GM12891 (cell line): ENCODE measurements around the gene NBEA.

Experiments
- PAX5 ChIP-seq: IDR thresholded peaks from 2 replicates; pipeline ENCODE4 v1.6.1; 2011; ENCODE audit warnings: low read length, moderate library complexity, mild to moderate bottlenecking; ENCODE audit not compliant: insufficient read depth, severe bottlenecking
- POLR2A ChIP-seq: IDR thresholded peaks from 2 replicates; pipeline ENCODE4 v1.6.1; 2011; ENCODE audit warnings: low read depth, low read length, control low read depth
- POLR2AphosphoS5 ChIP-seq: IDR thresholded peaks from 2 replicates; pipeline ENCODE4 v1.6.1; 2011; ENCODE audit warnings: low read depth, low read length, control low read depth
- POU2F2 ChIP-seq: IDR thresholded peaks from 2 replicates; pipeline ENCODE4 v1.6.1; 2011; ENCODE audit warnings: low read depth, mild to moderate bottlenecking, control low read depth, low read length, moderate library complexity
- SPI1 ChIP-seq: IDR thresholded peaks from 2 replicates; pipeline ENCODE4 v1.6.1; 2011; ENCODE audit warnings: low read depth, low read length, control low read depth
- TAF1 ChIP-seq: IDR thresholded peaks from 2 replicates; pipeline ENCODE4 v1.6.1; 2011; ENCODE audit warnings: low read depth, low read length, control low read depth

DNA sequence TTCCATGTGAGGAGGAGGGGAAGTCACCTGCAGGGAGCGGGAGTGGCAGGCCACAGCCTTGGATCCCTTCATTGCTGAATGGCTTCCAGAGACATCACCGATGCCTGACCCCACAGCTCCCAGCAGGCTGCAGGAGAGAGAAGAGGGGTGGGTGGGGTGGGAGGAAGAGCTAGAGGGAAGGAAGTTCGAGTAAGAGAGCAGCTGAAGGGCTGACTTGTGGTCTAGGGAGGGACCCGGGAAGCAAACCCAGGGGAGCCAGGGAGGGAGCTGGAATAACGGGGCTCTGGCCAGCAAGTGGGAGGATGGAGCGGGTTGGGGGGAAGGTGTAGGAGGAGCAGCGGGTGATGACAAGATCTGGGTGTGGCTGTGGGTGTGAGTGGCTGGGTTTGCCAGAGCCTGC is 764.2 kb downstream of the NBEA start:
- no peak for TF ChIP-seq POLR2AphosphoS5
- no peak for TF ChIP-seq POLR2A
- TF ChIP-seq TAF1: no peak
- TF ChIP-seq SPI1: no peak
- TF ChIP-seq POU2F2: no peak
- TF ChIP-seq PAX5: no peak
